Breast epithelium (tissue), 4 donors: ENCODE data around the gene D2HGDH. TPM values are rescaled to one million over a fixed set of nuclear protein-coding genes. Genes with fewer than 3 reads are reported as not detected.

ENCODE experiments used
- DNase-seq, 2 donors: peaks; one replicate each; pipeline ENCODE4 v3.0.0-alpha.2; 2019; ENCODE audit warnings: low spot score in 2 of 2
- H3K27ac ChIP-seq, 2 donors: fragments of 200-600 bp; sonication (generic) in 1 of 2; one replicate each; pipeline ENCODE4 v1.5.1; 2016 to 2019; ENCODE audit warnings: mild to moderate bottlenecking in 1 of 2
- H3K27me3 ChIP-seq, 2 donors: fragments of 200-600 bp; sonication (generic) in 1 of 2; one replicate each; pipeline versions ENCODE4 v1.5.1 to v1.6.0; 2017 to 2019; ENCODE audit warnings: control low read depth in 1 of 2, mild to moderate bottlenecking in 1 of 2
- H3K36me3 ChIP-seq: fragments of 200-600 bp; one replicate; pipeline ENCODE4 v1.5.1; 2019
- H3K4me1 ChIP-seq, 2 donors: fragments of 200-600 bp; sonication (generic); one replicate each; pipeline ENCODE4 v1.5.1; 2016 to 2019; ENCODE audit warnings: control low read depth in 1 of 2
- H3K4me3 ChIP-seq, 3 donors: fragments of 200-600 bp; sonication (generic); 1 replicate in 2 of 3; 2 replicates in 1 of 3; pipeline ENCODE4 v1.5.1; 2016 to 2019; ENCODE audit warnings: mild to moderate bottlenecking in 3 of 3, moderate library complexity in 2 of 3
- H3K9me3 ChIP-seq, 2 donors: fragments of 200-600 bp; sonication (generic) in 1 of 2; one replicate each; pipeline ENCODE4 v1.5.1; 2016 to 2019; ENCODE audit warnings: control low read depth in 1 of 2
- CTCF ChIP-seq, 3 donors: fragments of 450-650 bp; IDR thresholded peaks; one replicate each; pipeline ENCODE4 v1.5.1; 2016 to 2017; ENCODE audit warnings: antibody characterized with exemption in 3 of 3, mild to moderate bottlenecking in 3 of 3, moderate library complexity in 3 of 3
- POLR2A ChIP-seq: fragments of 450-650 bp; IDR thresholded peaks from one replicate; pipeline ENCODE4 v1.6.1; 2016; ENCODE audit warnings: antibody characterized with exemption, mild to moderate bottlenecking, moderate library complexity
- POLR2AphosphoS5 ChIP-seq, 3 donors: sonication (generic); formaldehyde crosslinking; IDR thresholded peaks; one replicate each; pipeline ENCODE4 v1.6.1; 2017; ENCODE audit warnings: antibody characterized with exemption in 3 of 3
- intact Hi-C: fragments of 100-400 bp; cut with DNase I; formaldehyde crosslinking; loops from one replicate; pipeline ENCODE4 v1.15.1; 2023; ENCODE audit warnings: low total_unique reads
- total RNA-seq, 3 donors: library from RNA; depleted of rRNA; stranded (reverse); fragments of >200 nt; gene quantifications; one replicate each; pipeline ENCODE4 v1.1.0, GENCODE V29; 2016

Gene D2HGDH
- total RNA-seq, 3 donors from 2014 or later: 16.3 to 29.2 (median 22.2) TPM

GRCh38 chr2:241690202-241690717, 44.2 kb upstream of the D2HGDH start:
- no peak overlapping the region for H3K27ac ChIP-seq
- intact Hi-C loops: no loop called here

GRCh38 chr2:241692448-241692847, 42.0 kb upstream of the D2HGDH start:
- no peak overlapping the region for H3K4me3 ChIP-seq
- intact Hi-C loops: no loop called here

More at GRCh38 chr2:241690202-241690717, 44.2 kb upstream of the D2HGDH start:
- Histone ChIP-seq H3K4me3 (no peak overlapping the region), H3K4me1 (peaks cover 9 to 10% of the 10 kb centered on the region in 2 donors), H3K27me3 (no peaks in the 10 kb centered on the region), H3K36me3 (no peaks in the 10 kb centered on the region), H3K9me3 (no peaks in the 10 kb centered on the region)
- TF ChIP-seq POLR2AphosphoS5 (IDR thresholded peaks at IDR 0.05) (no peak), CTCF (IDR thresholded peaks at IDR 0.05) (no peak), POLR2A (no peak)
- DNase-seq: no peak

GRCh38 chr2:241695651-241696050, 38.8 kb upstream of the D2HGDH start:
- Histone ChIP-seq H3K27me3 (no peaks in the 10 kb centered on the region), H3K27ac (no peak overlapping the region), H3K4me1 (no peaks in the 10 kb centered on the region), H3K36me3 (no peaks in the 10 kb centered on the region), H3K9me3 (no peaks in the 10 kb centered on the region), H3K4me3 (no peak overlapping the region)
- no peak for DNase-seq
- no peak for TF ChIP-seq POLR2A
- TF ChIP-seq CTCF (IDR thresholded peaks at IDR 0.05): no peak
- no peak for TF ChIP-seq POLR2AphosphoS5 (IDR thresholded peaks at IDR 0.05)
- intact Hi-C loops: no loop called here

More at GRCh38 chr2:241692448-241692847, 42.0 kb upstream of the D2HGDH start:
- no peaks in the 10 kb centered on the region for H3K9me3 ChIP-seq
- TF ChIP-seq POLR2A (no peak), CTCF (IDR thresholded peaks at IDR 0.05) (no peak), POLR2AphosphoS5 (IDR thresholded peaks at IDR 0.05) (no peak)
- no peaks in the 10 kb centered on the region for H3K36me3 ChIP-seq
- H3K27ac ChIP-seq: no peak overlapping the region
- no peaks in the 10 kb centered on the region for H3K27me3 ChIP-seq
- H3K4me1 ChIP-seq: peaks cover 5 to 9% of the 10 kb centered on the region in 2 donors
- no peak for DNase-seq

GRCh38 chr2:241701149-241701398, 33.4 kb upstream of the D2HGDH start:
- no peaks in the 10 kb centered on the region for H3K27me3 ChIP-seq
- no peak for DNase-seq
- peaks cover 0 to 6% of the 10 kb centered on the region in 2 donors for H3K4me1 ChIP-seq
- intact Hi-C loops: loop anchor here (2.0 kb wide), 1 partner anchor 34 kb away; the partner anchor contains the start of gene D2HGDH
- no peaks in the 10 kb centered on the region for H3K36me3 ChIP-seq
- peak overlapping the region; percentile 70 to 98 (median 92) for H3K4me3 ChIP-seq
- H3K27ac ChIP-seq: peak overlapping the region; percentile 91 to 98
- H3K9me3 ChIP-seq: no peaks in the 10 kb centered on the region
- TF ChIP-seq CTCF (IDR thresholded peaks at IDR 0.05): peak in 1 of 3 donors; percentile 37
- TF ChIP-seq POLR2AphosphoS5 (IDR thresholded peaks at IDR 0.05): no peak

GRCh38 chr2:241701399-241702154, 32.9 kb upstream of the D2HGDH start, which contains the start of gene ING5:
Gene ING5 (plus strand): TSS chr2:241702039. CDS start chr2:241702066, 27 bp downstream.
- H3K9me3 ChIP-seq: no peaks in the 10 kb centered on the region
- peak within 1 kb of the TSS; percentile 70 to 98 (median 92) for H3K4me3 ChIP-seq
- peaks cover 0 to 6% of the 10 kb centered on the region in 2 donors for H3K4me1 ChIP-seq
- TF ChIP-seq CTCF (IDR thresholded peaks at IDR 0.05) (peak in 1 of 3 donors; percentile 32), POLR2A (no peak), POLR2AphosphoS5 (IDR thresholded peaks at IDR 0.05) (peak; percentile 37 to 59 (median 55))
- intact Hi-C loops: loop anchor here (2.0 kb wide), 1 partner anchor 33 kb away; the partner anchor contains the start of gene D2HGDH
- H3K27ac ChIP-seq: peak within 1 kb of the TSS; percentile 91 to 98
- H3K27me3 ChIP-seq: no peaks in the 10 kb centered on the region
- H3K36me3 ChIP-seq: no peaks in the 10 kb centered on the region
- DNase-seq: peak; percentile 96 to 97
